Measurements from ENCODE around the gene CAMSAP1.

CAMSAP1 gene

DNA sequence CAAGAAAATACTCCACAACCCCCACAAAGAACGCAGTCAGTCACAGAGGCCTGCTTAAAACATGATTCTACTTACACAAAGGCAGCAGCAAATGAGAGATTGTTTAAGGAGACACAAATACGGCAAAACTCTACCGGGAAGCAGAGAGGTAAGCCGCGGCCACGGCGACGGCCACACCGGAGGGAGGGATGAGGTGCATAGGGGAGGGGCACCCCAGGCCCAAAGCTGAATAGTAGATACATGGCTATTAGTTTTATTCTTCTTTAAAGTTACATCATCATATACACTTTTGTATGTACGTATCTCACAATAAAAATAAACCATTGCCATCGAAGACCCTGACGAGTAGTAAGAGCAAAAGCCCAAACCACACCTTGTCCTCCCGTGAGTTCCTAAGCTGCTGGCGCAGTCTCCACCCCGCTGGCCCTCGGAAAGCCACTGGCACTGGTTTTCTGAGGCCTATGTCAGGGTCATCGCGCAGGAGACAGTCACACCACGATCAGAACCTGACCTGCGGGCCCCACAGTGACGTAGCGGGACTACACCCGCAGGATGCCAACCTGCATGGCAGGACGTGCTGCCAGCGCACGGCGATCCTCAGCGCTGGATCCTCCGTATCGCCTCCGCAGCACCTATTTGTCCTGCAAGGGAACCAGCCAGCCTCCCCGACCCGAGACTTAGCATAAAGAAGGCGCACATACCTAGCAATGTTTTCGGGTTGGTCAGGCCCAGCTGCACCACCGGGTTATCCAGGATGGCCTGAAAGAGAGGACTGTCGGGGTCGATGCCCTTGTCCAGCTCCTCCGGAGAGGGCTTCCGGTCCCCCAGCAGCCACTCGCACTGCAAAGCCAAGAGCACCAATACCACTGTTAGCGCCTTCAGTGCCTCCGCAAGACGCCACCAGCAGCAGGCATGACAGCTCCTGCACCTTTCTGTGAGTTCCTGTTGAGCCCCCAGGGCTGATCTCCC, 30.5 kb upstream of the CAMSAP1 start:
- no peak for DNase-seq

GRCh38 chr9:135933114-135933513, 25.8 kb upstream of the CAMSAP1 start:
- DNase-seq, result no peak

GRCh38 chr9:135932656-135933055, 25.3 kb upstream of the CAMSAP1 start:
- DNase-seq, result no peak

- no peak for DNase-seq
Observed at GRCh38 chr9:135931349-135931820, 24.0 kb upstream of the CAMSAP1 start.

DNA sequence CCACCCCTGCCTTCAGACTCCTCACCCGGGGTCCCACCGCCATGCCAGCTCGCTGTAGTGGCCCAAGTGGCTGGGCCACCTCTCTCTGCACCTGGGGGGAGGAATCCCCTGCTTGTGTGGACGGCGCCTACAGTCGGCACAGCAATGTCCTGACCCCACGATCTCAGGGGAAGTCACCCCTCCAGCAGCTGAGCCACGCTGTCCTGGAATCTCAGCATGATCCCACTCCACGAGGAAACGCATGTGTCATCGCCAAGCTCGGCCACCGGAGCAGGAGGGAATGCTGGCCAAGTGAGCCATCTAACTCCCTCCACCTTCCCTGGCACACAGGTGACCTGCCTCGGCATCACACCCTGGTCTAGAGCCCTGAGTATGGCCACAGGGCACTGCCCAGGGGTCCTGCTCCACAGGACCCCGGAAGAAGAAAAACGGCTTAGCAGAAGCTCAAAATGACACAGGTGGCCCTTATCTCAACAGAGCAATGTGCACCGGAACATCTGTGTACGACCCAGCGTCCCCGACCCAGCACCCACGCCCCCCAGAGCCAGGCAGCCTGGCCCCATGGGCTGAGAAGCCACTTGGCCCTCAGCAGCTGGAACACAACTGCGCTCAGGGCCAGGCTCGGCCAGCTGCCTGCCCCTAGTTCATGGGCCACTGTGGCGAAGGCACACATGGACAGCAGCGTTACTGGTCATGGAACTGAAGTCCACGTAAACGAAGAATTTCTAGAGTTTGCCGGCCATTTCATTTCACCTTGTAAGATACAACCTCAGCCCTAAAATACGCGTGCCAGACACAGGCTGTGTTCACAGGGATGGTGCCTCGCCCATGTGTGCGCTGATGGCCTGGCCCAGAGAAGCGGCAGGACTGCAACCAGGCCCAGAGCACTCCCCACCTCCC, 23.4 kb upstream of the CAMSAP1 start:
- DNase-seq, result no peak

DNA sequence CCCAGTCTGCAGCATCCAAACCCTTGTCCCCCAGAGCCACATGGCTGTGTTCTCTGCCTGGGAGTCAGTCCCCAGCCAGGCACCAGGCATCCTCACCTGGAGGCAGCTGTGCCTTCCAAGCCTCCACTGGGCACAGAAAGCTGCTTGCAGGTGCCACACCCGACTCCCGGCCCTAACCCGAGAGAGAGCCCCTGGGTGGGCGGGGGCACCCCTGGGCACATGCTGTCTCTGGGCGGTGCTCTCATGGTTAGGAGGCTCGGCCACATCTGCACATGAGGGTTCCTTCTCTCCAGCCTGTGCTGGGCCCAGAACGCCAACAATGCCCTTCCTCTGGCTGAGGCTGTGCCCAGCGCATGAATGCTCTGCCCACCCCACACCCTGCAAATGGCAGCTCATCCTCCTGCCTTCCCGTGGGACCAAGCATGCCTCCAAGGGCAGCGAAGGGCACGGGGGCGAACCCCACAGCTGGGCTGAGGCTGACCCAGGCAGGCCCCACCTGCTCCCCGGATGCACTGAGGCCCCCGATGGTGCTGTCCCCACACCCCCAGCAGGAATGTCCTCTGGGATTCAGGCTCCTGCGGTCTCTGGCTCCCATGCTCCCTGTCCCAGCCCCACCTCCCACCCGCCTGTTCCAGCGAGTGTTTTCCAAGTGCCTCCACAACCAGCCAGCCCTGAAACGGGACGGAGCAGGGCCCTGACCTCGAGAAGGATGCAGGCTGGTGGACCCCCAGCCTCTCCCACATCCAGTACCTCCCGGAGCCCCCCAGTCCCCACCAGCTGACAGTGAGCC, 22.5 kb upstream of the CAMSAP1 start:
- DNase-seq, result no peak

GRCh38 chr9:135928731-135929655, 21.6 kb upstream of the CAMSAP1 start:
- no peak for DNase-seq

GRCh38 chr9:135928074-135928730, 20.9 kb upstream of the CAMSAP1 start:
- DNase-seq, result no peak

DNA sequence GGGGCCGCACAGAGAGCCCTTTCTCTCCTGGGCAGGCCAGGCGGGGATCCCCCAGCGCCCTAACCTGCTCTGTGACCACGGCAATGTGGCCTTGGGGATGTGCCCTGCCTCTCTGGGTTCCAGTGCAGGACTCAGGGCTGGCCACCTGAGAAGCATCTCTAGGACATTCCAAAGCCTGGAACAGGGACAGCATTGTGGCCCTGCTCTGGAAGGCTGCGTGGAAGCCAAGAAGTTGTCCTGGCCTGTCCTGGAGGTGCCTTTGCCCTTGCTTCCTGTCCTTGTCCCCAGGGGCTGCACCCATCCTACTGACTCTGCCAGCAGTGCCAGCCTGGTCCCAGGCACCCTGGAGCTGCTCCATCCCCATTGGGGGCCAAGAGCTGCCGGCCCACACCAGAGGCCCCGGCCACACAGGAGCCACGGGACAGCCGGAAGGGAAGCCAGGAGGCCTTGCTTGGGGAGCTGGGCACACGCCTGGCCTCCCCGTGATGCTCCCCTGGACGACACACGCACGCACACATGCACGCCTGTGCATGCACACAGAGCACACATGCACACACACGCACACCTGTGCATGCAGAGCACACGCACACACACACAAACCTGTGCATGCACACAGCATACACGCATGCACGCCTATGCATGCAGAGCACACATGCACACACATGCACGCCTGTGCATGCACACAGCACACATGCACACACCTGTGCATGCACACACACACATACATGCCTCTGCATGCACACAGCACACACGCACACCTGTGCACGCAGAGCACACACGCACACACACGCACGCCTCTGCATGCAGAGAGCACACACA, 20.1 kb upstream of the CAMSAP1 start:
- DNase-seq, result no peak

DNA sequence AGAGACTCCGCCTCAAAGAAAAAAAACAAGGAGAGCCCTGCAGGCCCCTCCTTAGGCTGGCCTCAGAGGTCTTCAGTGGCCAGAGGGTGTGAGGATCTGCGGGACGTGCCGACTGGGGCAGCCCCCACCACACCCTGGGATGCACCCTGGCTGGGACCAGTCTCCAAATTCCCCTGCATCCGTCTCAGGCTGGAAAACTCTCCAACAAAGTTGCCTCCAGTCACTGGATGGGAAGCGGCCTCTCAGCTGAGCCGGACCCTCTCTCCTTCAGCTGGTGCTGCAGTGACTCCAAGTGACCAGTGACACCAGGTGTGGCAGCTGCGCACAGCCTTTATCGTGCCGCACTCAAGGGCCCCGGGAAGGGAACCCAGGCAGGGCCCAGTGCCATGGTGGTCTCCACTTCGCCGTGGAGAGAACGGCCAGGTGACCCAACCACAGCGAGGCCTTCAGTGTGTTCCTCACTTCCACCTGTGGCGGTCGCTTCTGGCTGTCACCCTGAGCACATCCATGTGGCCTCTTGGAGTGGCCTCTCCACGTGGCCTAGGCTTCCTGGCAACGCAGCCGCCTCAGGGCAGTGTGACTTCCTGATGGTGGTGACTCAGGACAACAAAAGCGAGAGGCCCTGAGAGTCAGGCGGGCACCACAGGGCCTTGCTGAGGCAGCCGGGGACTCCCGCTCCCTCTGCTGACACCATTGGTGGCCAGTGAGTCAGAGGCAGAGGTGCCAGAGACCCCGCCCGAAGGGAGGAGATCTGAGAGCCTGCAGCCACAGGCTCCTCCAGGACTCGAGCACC, 19.3 kb upstream of the CAMSAP1 start:
- DNase-seq, result peak; percentile 22

- DNase-seq, result no peak
Observed at GRCh38 chr9:135925496-135926133, 18.3 kb upstream of the CAMSAP1 start.

- DNase-seq, result no peak
Observed at GRCh38 chr9:135924628-135925338, 17.4 kb upstream of the CAMSAP1 start.

- no peak for DNase-seq
Observed at GRCh38 chr9:135923508-135923907, 16.2 kb upstream of the CAMSAP1 start.

- DNase-seq, result no peak
Observed at GRCh38 chr9:135921749-135922310, 14.5 kb upstream of the CAMSAP1 start.

- no peak for DNase-seq
Observed at GRCh38 chr9:135920973-135921585, 13.7 kb upstream of the CAMSAP1 start.

- no peak for DNase-seq
Observed at GRCh38 chr9:135920256-135920930, 13.0 kb upstream of the CAMSAP1 start.

Data from NCI-H2029 (cell line).